Caco-2 (cell line): ENCODE measurements around the gene CLDN24. TPM values are rescaled to one million over a fixed set of nuclear protein-coding genes. Genes with fewer than 3 reads are reported as not detected.

Source experiments
- BruUV-seq: library from RNA; stranded (reverse); fragments of 400-500 nt; replicated peaks from 2 replicates; lab custom pipeline; 2021; lab: Mats Ljungman, UMichigan
- CTCF ChIA-PET: fragments of 300-600 bp; sonication (Branson Sonifier 250); formaldehyde crosslinking; loops from one replicate; lab custom pipeline; 2022; ENCODE audit warnings: antibody characterized with exemption; lab: Charles Lee
- POLR2A ChIA-PET: fragments of 300-600 bp; sonication (Branson Sonifier 250); formaldehyde crosslinking; loops from one replicate; lab custom pipeline; 2022; ENCODE audit warnings: antibody characterized with exemption; lab: Charles Lee
- DNase-seq, 2 experiments: peaks; one replicate each; pipeline versions ENCODE4 v3.0.0 to v3.0.0-alpha.2; 2020 to 2022
- H3K27me3 ChIP-seq: replicated peaks from 2 replicates; pipeline ENCODE4 v1.6.0; 2011; ENCODE audit warnings: low read length; ENCODE audit not compliant: control insufficient read depth, insufficient read depth
- H3K36me3 ChIP-seq: 2 replicates; pipeline ENCODE4 v1.5.1; 2011; ENCODE audit warnings: low read length; ENCODE audit not compliant: control insufficient read depth, insufficient read depth
- H3K4me1 ChIP-seq: fragments of 250-450 bp; sonication (Bioruptor Pico); 2 replicates; pipeline ENCODE4 v1.5.1; 2020; ENCODE audit warnings: mild to moderate bottlenecking
- H3K4me3 ChIP-seq: 2 replicates; pipeline ENCODE4 v1.5.1; 2011; ENCODE audit warnings: low read depth, mild to moderate bottlenecking, control low read depth, low read length
- H3K9me3 ChIP-seq: fragments of 250-450 bp; sonication (Bioruptor Pico); 2 replicates; pipeline ENCODE4 v1.5.1; 2020; ENCODE audit warnings: mild to moderate bottlenecking, moderate library complexity
- H3K27ac Mint-ChIP-seq: one replicate; pipeline ENCODE4 v1.8.0; 2022; ENCODE audit warnings: mixed read lengths; ENCODE audit not compliant: unreplicated experiment
- H3K27me3 Mint-ChIP-seq: one replicate; pipeline ENCODE4 v1.8.0; 2022; ENCODE audit warnings: mixed read lengths; ENCODE audit not compliant: insufficient read depth, unreplicated experiment
- H3K36me3 Mint-ChIP-seq: one replicate; pipeline ENCODE4 v1.8.0; 2022; ENCODE audit warnings: mild to moderate bottlenecking, mixed read lengths; ENCODE audit not compliant: insufficient read depth, unreplicated experiment
- H3K4me1 Mint-ChIP-seq: one replicate; pipeline ENCODE4 v1.8.0; 2022; ENCODE audit warnings: low read depth, mixed read lengths; ENCODE audit not compliant: unreplicated experiment
- H3K4me3 Mint-ChIP-seq: one replicate; pipeline ENCODE4 v1.8.0; 2022; ENCODE audit warnings: mild to moderate bottlenecking, moderate library complexity, mixed read lengths; ENCODE audit not compliant: unreplicated experiment
- H3K9me3 Mint-ChIP-seq: one replicate; pipeline ENCODE4 v1.8.0; 2022; ENCODE audit warnings: mixed read lengths; ENCODE audit not compliant: unreplicated experiment
- intact Hi-C: fragments of 100-400 bp; cut with micrococcal nuclease; formaldehyde crosslinking; loops from one replicate; pipeline ENCODE4 v1.10.0; 2022; ENCODE audit not compliant: unreplicated experiment
- total RNA-seq: library from RNA; stranded (reverse); gene quantifications from 2 replicates; pipeline ENCODE4 v1.2.3, GENCODE V29; 2022
- TF ChIP-seq, protein P1 (sequence below), 2 experiments: fragments of 200-600 bp in 1 of 2; IDR thresholded peaks; 1 replicate in 1 of 2; 2 replicates in 1 of 2; pipeline versions ENCODE4 v1.5.1 to v1.8.0; 2011 to 2022; ENCODE audit warnings: antibody characterized with exemption in 1 of 2, control low read depth in 1 of 2, inconsistent platforms in 1 of 2, low read depth in 1 of 2, low read length in 1 of 2, mild to moderate bottlenecking in 1 of 2, moderate library complexity in 1 of 2; ENCODE audit not compliant: insufficient read depth in 1 of 2, severe bottlenecking in 1 of 2, unreplicated experiment in 1 of 2

Gene CLDN24
- total RNA-seq, 1 experiment from 2014 or later: not detected

- Mint-ChIP-seq H3K9me3 (no peaks in the 10 kb centered on the region), H3K27ac (no peak overlapping the region), H3K4me1 (no peaks in the 10 kb centered on the region), H3K27me3 (no peaks in the 10 kb centered on the region), H3K36me3 (peaks cover 77% of the 10 kb centered on the region), H3K4me3 (no peak overlapping the region)
- ChIA-PET CTCF (interaction anchor here (1.2 kb wide), 1 partner anchor 39 kb away, joined by 3 read pairs; no protein-coding TSS in a partner anchor), POLR2A (no interaction called here)
- Histone ChIP-seq H3K9me3 (no peaks in the 10 kb centered on the region), H3K27me3 (no peaks in the 10 kb centered on the region), H3K4me3 (no peak overlapping the region), H3K36me3 (peaks cover 1% of the 10 kb centered on the region), H3K4me1 (peaks cover 8% of the 10 kb centered on the region; the same call in 1 of the 2 replicates)
- intact Hi-C loops: no loop called here
- TF ChIP-seq, protein P1, sequence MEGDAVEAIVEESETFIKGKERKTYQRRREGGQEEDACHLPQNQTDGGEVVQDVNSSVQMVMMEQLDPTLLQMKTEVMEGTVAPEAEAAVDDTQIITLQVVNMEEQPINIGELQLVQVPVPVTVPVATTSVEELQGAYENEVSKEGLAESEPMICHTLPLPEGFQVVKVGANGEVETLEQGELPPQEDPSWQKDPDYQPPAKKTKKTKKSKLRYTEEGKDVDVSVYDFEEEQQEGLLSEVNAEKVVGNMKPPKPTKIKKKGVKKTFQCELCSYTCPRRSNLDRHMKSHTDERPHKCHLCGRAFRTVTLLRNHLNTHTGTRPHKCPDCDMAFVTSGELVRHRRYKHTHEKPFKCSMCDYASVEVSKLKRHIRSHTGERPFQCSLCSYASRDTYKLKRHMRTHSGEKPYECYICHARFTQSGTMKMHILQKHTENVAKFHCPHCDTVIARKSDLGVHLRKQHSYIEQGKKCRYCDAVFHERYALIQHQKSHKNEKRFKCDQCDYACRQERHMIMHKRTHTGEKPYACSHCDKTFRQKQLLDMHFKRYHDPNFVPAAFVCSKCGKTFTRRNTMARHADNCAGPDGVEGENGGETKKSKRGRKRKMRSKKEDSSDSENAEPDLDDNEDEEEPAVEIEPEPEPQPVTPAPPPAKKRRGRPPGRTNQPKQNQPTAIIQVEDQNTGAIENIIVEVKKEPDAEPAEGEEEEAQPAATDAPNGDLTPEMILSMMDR (IDR thresholded peaks at IDR 0.05; ENCODE audit: insufficient read depth in 1 of 2, low read depth in 1 of 2, low read length in 1 of 2, severe bottlenecking in 1 of 2, unreplicated experiment in 1 of 2): no peak
- BruUV-seq: no TSS peak
- DNase-seq: no peak
These were observed 21.6 kb downstream of the CLDN24 start for GRCh38 chr4:183300655-183301054.

DNA sequence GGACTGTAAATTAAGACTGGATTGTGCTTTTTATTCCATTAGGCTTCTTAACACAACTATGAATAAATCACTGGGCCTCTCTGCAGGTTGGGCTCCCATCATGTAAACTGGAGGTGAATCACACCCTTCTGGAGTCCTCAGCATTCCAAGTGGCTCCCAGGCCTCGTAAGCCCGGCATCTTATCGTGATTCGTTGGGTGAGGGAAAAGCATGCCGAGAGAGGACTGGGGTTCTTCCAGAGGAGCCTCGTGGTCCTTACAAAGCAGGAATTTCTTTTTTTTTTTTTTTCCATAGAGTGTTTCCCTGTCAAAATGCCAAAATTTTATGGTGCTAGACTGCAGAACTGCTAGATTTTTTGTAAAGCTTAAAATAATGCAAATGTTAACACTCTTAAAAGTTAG, 22.2 kb downstream of the CLDN24 start:
- ChIA-PET POLR2A (no interaction called here), CTCF (no interaction called here)
- DNase-seq: no peak
- peaks cover 12% of the 10 kb centered on the region for H3K4me1 ChIP-seq
- Mint-ChIP-seq H3K36me3 (peaks cover 77% of the 10 kb centered on the region), H3K27ac (no peak overlapping the region), H3K27me3 (no peaks in the 10 kb centered on the region), H3K4me1 (no peaks in the 10 kb centered on the region), H3K9me3 (no peaks in the 10 kb centered on the region), H3K4me3 (no peak overlapping the region)
- H3K36me3 ChIP-seq: peaks cover 1% of the 10 kb centered on the region
- H3K9me3 ChIP-seq: no peaks in the 10 kb centered on the region
- TF ChIP-seq, protein P1 (IDR thresholded peaks at IDR 0.05; ENCODE audit: insufficient read depth in 1 of 2, low read depth in 1 of 2, low read length in 1 of 2, severe bottlenecking in 1 of 2, unreplicated experiment in 1 of 2): no peak
- H3K4me3 ChIP-seq: no peak overlapping the region
- intact Hi-C loops: no loop called here
- no TSS peak for BruUV-seq
- H3K27me3 ChIP-seq: no peaks in the 10 kb centered on the region

DNA sequence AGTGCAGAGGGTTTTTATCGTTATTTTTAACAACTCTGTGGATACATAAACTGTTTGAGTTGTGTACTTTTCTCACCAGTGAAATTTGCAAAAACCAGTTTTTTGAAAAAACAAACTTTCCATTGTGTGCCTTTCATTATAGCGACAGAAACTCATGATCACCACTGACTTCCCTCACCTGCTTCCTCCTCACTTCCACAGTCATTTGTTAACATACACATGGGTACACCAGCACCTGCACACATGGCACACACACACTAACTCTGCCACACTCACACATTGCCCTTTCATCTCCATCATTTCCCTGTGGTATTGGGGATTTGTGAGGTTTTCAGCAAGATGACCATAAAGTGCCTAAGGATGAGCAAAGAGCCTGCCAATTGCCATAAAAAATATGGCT, 22.8 kb downstream of the CLDN24 start:
- Histone ChIP-seq H3K27me3 (no peaks in the 10 kb centered on the region), H3K9me3 (no peaks in the 10 kb centered on the region), H3K4me1 (peaks cover 14% of the 10 kb centered on the region), H3K4me3 (no peak overlapping the region), H3K36me3 (peaks cover 1% of the 10 kb centered on the region)
- Mint-ChIP-seq H3K36me3 (peaks cover 77% of the 10 kb centered on the region), H3K27ac (no peak overlapping the region), H3K27me3 (no peaks in the 10 kb centered on the region), H3K4me3 (no peak overlapping the region), H3K9me3 (no peaks in the 10 kb centered on the region), H3K4me1 (peaks cover 5% of the 10 kb centered on the region)
- BruUV-seq: no TSS peak
- ChIA-PET POLR2A (no interaction called here), CTCF (no interaction called here)
- TF ChIP-seq, protein P1 (IDR thresholded peaks at IDR 0.05; ENCODE audit: insufficient read depth in 1 of 2, low read depth in 1 of 2, low read length in 1 of 2, severe bottlenecking in 1 of 2, unreplicated experiment in 1 of 2): no peak
- DNase-seq: no peak
- intact Hi-C loops: no loop called here
